GM18502 (cell line): ENCODE data around the gene MOB1A.
"Not testable (repeated sequence)": the region's sequence is repeated elsewhere in the genome, so short reads cannot be mapped to it uniquely, and the experiment has no call there.

Experiments
- ATAC-seq: cut with Tn5 transposase; IDR thresholded peaks from one replicate; pipeline ENCODE4 v1.9.1; 2021; ENCODE audit warnings: mild to moderate bottlenecking; ENCODE audit not compliant: unreplicated experiment, poor library complexity

The MOB1A gene

GRCh38 chr2:74178211-74179062 lies at the start of gene MOB1A:
Gene MOB1A (minus strand): TSS chr2:74178879. CDS start chr2:74178674, 205 bp downstream.
- peak; percentile 84 for ATAC-seq

- ATAC-seq = no peak
These were observed 49.0 kb upstream of the MOB1A start for GRCh38 chr2:74227646-74228045.

- no peak for ATAC-seq
These were observed 48.1 kb upstream of the MOB1A start for GRCh38 chr2:74226648-74227213.

- ATAC-seq = no peak
These were observed 47.2 kb upstream of the MOB1A start for GRCh38 chr2:74225698-74226459.

GRCh38 chr2:74223941-74224770 lies 45.5 kb upstream of the MOB1A start:
- no peak for ATAC-seq

- ATAC-seq = no peak
These were observed 43.6 kb upstream of the MOB1A start for GRCh38 chr2:74222300-74222650.

GRCh38 chr2:74221604-74222299 lies 43.1 kb upstream of the MOB1A start:
- ATAC-seq = no peak

- ATAC-seq = no peak
These were observed 42.4 kb upstream of the MOB1A start for GRCh38 chr2:74221091-74221490.

- ATAC-seq = no peak
These were observed 41.3 kb upstream of the MOB1A start for GRCh38 chr2:74219846-74220486.

GRCh38 chr2:74216642-74217041 lies 38.0 kb upstream of the MOB1A start:
- ATAC-seq = no peak

GRCh38 chr2:74215771-74216170 lies 37.1 kb upstream of the MOB1A start:
- ATAC-seq = not testable (repeated sequence)

- ATAC-seq = no peak
These were observed 34.2 kb upstream of the MOB1A start for GRCh38 chr2:74212702-74213410.

GRCh38 chr2:74206180-74206688 lies 27.6 kb upstream of the MOB1A start:
- peak; percentile 74 for ATAC-seq

GRCh38 chr2:74205596-74205995 lies 26.9 kb upstream of the MOB1A start:
- ATAC-seq = peak; percentile 37

GRCh38 chr2:74205113-74205512 lies 26.4 kb upstream of the MOB1A start:
- no peak for ATAC-seq

- no peak for ATAC-seq
These were observed 25.8 kb upstream of the MOB1A start for GRCh38 chr2:74204436-74204835.

- no peak for ATAC-seq
These were observed 22.9 kb upstream of the MOB1A start for GRCh38 chr2:74201596-74201995.

GRCh38 chr2:74201196-74201595 lies 22.5 kb upstream of the MOB1A start:
- no peak for ATAC-seq
